Neuronal stem cell (in vitro differentiated cells): Measurements from ENCODE around the gene CCDC60.

Source experiments
- DNase-seq: peaks from one replicate; pipeline ENCODE4 v3.0.0-alpha.2; 2013; ENCODE audit warnings: low spot score
- H2AFZ ChIP-seq: one replicate; pipeline ENCODE4 v1.6.1; 2013; ENCODE audit warnings: mild to moderate bottlenecking, low read length, inconsistent platforms
- H2AK5ac ChIP-seq: 2 replicates; pipeline ENCODE4 v1.6.1; 2013; ENCODE audit warnings: low read depth, mild to moderate bottlenecking, inconsistent platforms, low read length, moderate library complexity, mixed read lengths
- H2BK120ac ChIP-seq: 2 replicates; pipeline ENCODE4 v1.6.1; 2013; ENCODE audit warnings: low read depth, mild to moderate bottlenecking, inconsistent platforms, low read length, moderate library complexity, mixed read lengths
- H2BK12ac ChIP-seq: one replicate; pipeline ENCODE4 v1.6.1; 2013; ENCODE audit warnings: low read length, inconsistent platforms
- H2BK15ac ChIP-seq: 2 replicates; pipeline ENCODE4 v1.6.1; 2013; ENCODE audit warnings: mild to moderate bottlenecking, low read length, inconsistent platforms, mixed read lengths
- H2BK5ac ChIP-seq: one replicate; pipeline ENCODE4 v1.6.1; 2013; ENCODE audit warnings: inconsistent platforms, mild to moderate bottlenecking, low read length, moderate library complexity
- H3K14ac ChIP-seq: one replicate; pipeline ENCODE4 v1.6.1; 2013; ENCODE audit warnings: low read length, inconsistent platforms
- H3K18ac ChIP-seq: 2 replicates; pipeline ENCODE4 v1.6.1; 2013; ENCODE audit warnings: low read length, inconsistent platforms
- H3K23ac ChIP-seq: 2 replicates; pipeline ENCODE4 v1.6.1; 2013; ENCODE audit warnings: low read depth, mild to moderate bottlenecking, mixed read lengths, low read length, inconsistent platforms; ENCODE audit not compliant: poor library complexity
- H3K27ac ChIP-seq: replicated peaks from 3 replicates; pipeline ENCODE4 v1.5.1; 2013; ENCODE audit warnings: low read length, inconsistent platforms
- H3K27me3 ChIP-seq, 3 experiments: 2 replicates each; pipeline ENCODE4 v1.6.1; 2013; ENCODE audit warnings: low read length in 3 of 3, mild to moderate bottlenecking in 2 of 3, inconsistent platforms in 1 of 3, low read depth in 1 of 3, mixed read lengths in 1 of 3, moderate library complexity in 1 of 3; ENCODE audit not compliant: control insufficient read depth in 3 of 3, insufficient read depth in 3 of 3
- H3K36me3 ChIP-seq, 2 donors: replicated peaks in 1 of 2; 2 replicates each; pipeline ENCODE4 v1.6.1; 2013; ENCODE audit warnings: low read length in 2 of 2; ENCODE audit not compliant: control insufficient read depth in 2 of 2, insufficient read depth in 2 of 2
- H3K4ac ChIP-seq: 2 replicates; pipeline ENCODE4 v1.6.1; 2013; ENCODE audit warnings: inconsistent platforms, mild to moderate bottlenecking, low read length, moderate library complexity
- H3K4me1 ChIP-seq, 2 donors: 1 replicate in 1 of 2; 2 replicates in 1 of 2; pipeline ENCODE4 v1.6.1; 2013; ENCODE audit warnings: low read length in 2 of 2, low read depth in 1 of 2; ENCODE audit not compliant: control insufficient read depth in 2 of 2, insufficient read depth in 1 of 2
- H3K4me2 ChIP-seq: one replicate; pipeline ENCODE4 v1.6.1; 2013; ENCODE audit warnings: mild to moderate bottlenecking, low read length, inconsistent platforms; ENCODE audit not compliant: insufficient read depth, poor library complexity, severe bottlenecking
- H3K4me3 ChIP-seq, 2 donors: 2 replicates each; pipeline ENCODE4 v1.5.1; 2013; ENCODE audit warnings: low read length in 2 of 2, mild to moderate bottlenecking in 2 of 2, inconsistent platforms in 1 of 2, moderate library complexity in 1 of 2
- H3K79me1 ChIP-seq: one replicate; pipeline ENCODE4 v1.6.1; 2013; ENCODE audit warnings: low read depth, mild to moderate bottlenecking, inconsistent platforms, low read length, moderate library complexity
- H3K9ac ChIP-seq: one replicate; pipeline ENCODE4 v1.6.1; 2013; ENCODE audit warnings: mild to moderate bottlenecking, low read depth, low read length, inconsistent platforms; ENCODE audit not compliant: poor library complexity
- H3K9me3 ChIP-seq, 2 donors: replicated peaks in 1 of 2; 2 replicates each; pipeline versions ENCODE3 to v1.6.1; 2013; ENCODE audit warnings: low read length in 2 of 2, mild to moderate bottlenecking in 2 of 2, inconsistent platforms in 1 of 2, low read depth in 1 of 2, mixed read lengths in 1 of 2, moderate library complexity in 1 of 2; ENCODE audit not compliant: control insufficient read depth in 2 of 2, insufficient read depth in 1 of 2
- H4K8ac ChIP-seq: one replicate; pipeline ENCODE4 v1.6.1; 2013; ENCODE audit warnings: low read depth, mild to moderate bottlenecking, inconsistent platforms, low read length, moderate library complexity
- H4K91ac ChIP-seq: one replicate; pipeline ENCODE4 v1.6.1; 2013; ENCODE audit warnings: low read length, low read depth, mild to moderate bottlenecking, inconsistent platforms; ENCODE audit not compliant: poor library complexity
- WGBS, 2 donors: extraction: QIAGEN DNeasy Blood & Tissue Kit; methylation state at CpG; one replicate each; pipeline ENCODE4 v1.1.7; 2013; ENCODE audit warnings: missing lambda C conversion rate in 2 of 2, mixed read lengths in 1 of 2; ENCODE audit not compliant: insufficient read length in 2 of 2, insufficient replicate concordance in 1 of 2; ENCODE audit errors: extremely low coverage in 2 of 2; 5-methylcytosine and 5-hydroxymethylcytosine counted together

Gene CCDC60

DNA sequence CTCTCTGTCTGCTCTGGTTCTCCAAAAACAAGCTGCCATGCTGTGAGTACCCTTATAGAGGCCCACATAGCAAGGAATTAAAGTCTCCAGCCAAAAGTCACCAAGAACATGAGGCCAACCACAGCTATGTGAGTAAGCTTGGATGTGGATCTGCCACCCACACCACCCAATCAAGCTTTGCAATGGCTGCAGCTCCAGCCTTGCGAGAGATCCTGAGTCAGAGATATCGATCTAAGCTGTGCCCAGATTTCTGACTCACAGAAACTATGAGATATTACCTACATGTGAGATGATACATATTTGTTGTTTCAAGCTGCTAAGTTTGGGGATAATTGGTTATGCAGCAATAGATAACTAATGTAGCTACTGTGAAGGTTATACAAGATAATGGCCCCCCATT is 243.6 kb downstream of the CCDC60 start:
- no peak overlapping the region for H3K4me2 ChIP-seq
- H2BK120ac ChIP-seq, result no peak overlapping the region
- no peaks in the 10 kb centered on the region for H3K36me3 ChIP-seq
- H2BK12ac ChIP-seq, result no peak overlapping the region
- no peak overlapping the region for H3K4ac ChIP-seq
- no peak overlapping the region for H3K9ac ChIP-seq
- no peak overlapping the region for H2BK5ac ChIP-seq
- H3K27me3 ChIP-seq, result no peaks in the 10 kb centered on the region
- no peak overlapping the region for H3K27ac ChIP-seq
- H2AK5ac ChIP-seq, result no peak overlapping the region
- H3K9me3 ChIP-seq, result no peaks in the 10 kb centered on the region
- no peak overlapping the region for H2AFZ ChIP-seq
- no peak overlapping the region for H3K4me3 ChIP-seq
- no peak overlapping the region for H3K23ac ChIP-seq
- no peak overlapping the region for H3K14ac ChIP-seq
- H3K18ac ChIP-seq, result no peak overlapping the region
- no peak overlapping the region for H4K8ac ChIP-seq
- no CpG with 5 or more reads among the region's 2 CpGs for WGBS, 2 donors
- no peaks in the 10 kb centered on the region for H3K4me1 ChIP-seq
- H2BK15ac ChIP-seq, result no peak overlapping the region
- no peak overlapping the region for H4K91ac ChIP-seq
- no peaks in the 10 kb centered on the region for H3K79me1 ChIP-seq
- DNase-seq, result no peak

DNA sequence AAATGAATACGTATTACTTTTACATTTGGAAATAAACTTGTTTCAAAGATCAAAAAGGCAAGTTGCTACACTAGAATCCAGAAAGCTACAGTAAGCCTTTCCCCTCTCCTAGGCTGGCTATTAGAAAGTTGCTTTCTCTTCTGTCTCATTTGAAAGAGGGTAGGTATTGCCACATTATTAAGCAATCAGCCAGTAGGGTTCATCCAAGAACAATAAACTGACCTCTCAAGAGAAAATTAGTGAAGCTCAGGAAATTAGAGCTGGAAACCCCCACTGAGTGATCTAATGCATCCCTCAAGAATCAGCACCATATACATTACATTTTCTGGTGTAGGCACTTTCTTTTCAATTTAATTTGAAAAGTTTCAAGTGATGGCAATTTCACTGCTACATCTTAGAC is 254.6 kb downstream of the CCDC60 start:
- no peak for DNase-seq
- no peak overlapping the region for H3K23ac ChIP-seq

GRCh38 chr12:119589634-119590033 is 255.1 kb downstream of the CCDC60 start:
- H2BK12ac ChIP-seq, result no peak overlapping the region
- H3K23ac ChIP-seq, result no peak overlapping the region
- peaks cover 6 to 38% (median 25%) of the 10 kb centered on the region in 3 experiments for H3K27me3 ChIP-seq
- DNase-seq, result no peak
- H3K4me3 ChIP-seq, result no peak overlapping the region
- no peak overlapping the region for H3K9ac ChIP-seq
- H3K79me1 ChIP-seq, result no peaks in the 10 kb centered on the region
- H3K14ac ChIP-seq, result no peak overlapping the region
- no peak overlapping the region for H2BK5ac ChIP-seq
- H3K36me3 ChIP-seq, result no peaks in the 10 kb centered on the region
- no peak overlapping the region for H3K27ac ChIP-seq
- H3K4me1 ChIP-seq, result peaks cover 0 to 7% of the 10 kb centered on the region in 2 donors
- no peaks in the 10 kb centered on the region for H3K9me3 ChIP-seq
- no CpG with 5 or more reads among the region's 4 CpGs for WGBS, 2 donors
- no peak overlapping the region for H2AFZ ChIP-seq
- no peak overlapping the region for H4K8ac ChIP-seq
- no peak overlapping the region for H3K4me2 ChIP-seq
- no peak overlapping the region for H4K91ac ChIP-seq
- no peak overlapping the region for H3K4ac ChIP-seq
- no peak overlapping the region for H2BK120ac ChIP-seq
- H2BK15ac ChIP-seq, result no peak overlapping the region
- H3K18ac ChIP-seq, result no peak overlapping the region
- H2AK5ac ChIP-seq, result no peak overlapping the region

More for the DNA sequence above, 254.6 kb downstream of the CCDC60 start:
- H3K36me3 ChIP-seq, result no peaks in the 10 kb centered on the region
- H3K27me3 ChIP-seq, result peaks cover 3 to 33% (median 20%) of the 10 kb centered on the region in 3 experiments
- H3K9ac ChIP-seq, result no peak overlapping the region
- no peak overlapping the region for H3K14ac ChIP-seq
- no peak overlapping the region for H3K27ac ChIP-seq
- H2BK15ac ChIP-seq, result no peak overlapping the region
- H3K4ac ChIP-seq, result no peak overlapping the region
- WGBS, 2 donors, result no CpG with 5 or more reads among the region's 1 CpG
- no peaks in the 10 kb centered on the region for H3K9me3 ChIP-seq
- no peak overlapping the region for H3K4me3 ChIP-seq
- H3K18ac ChIP-seq, result no peak overlapping the region
- H3K4me1 ChIP-seq, result peaks cover 0 to 5% of the 10 kb centered on the region in 2 donors
- H4K91ac ChIP-seq, result no peak overlapping the region
- H2BK5ac ChIP-seq, result no peak overlapping the region
- H2BK120ac ChIP-seq, result no peak overlapping the region
- no peak overlapping the region for H3K4me2 ChIP-seq
- H4K8ac ChIP-seq, result no peak overlapping the region
- no peak overlapping the region for H2AK5ac ChIP-seq
- no peak overlapping the region for H2AFZ ChIP-seq
- no peaks in the 10 kb centered on the region for H3K79me1 ChIP-seq
- no peak overlapping the region for H2BK12ac ChIP-seq
